COLO668 (cell line): ENCODE results near the gene FUCA1.
"Not testable (repeated sequence)": the region's sequence is repeated elsewhere in the genome, so short reads cannot be mapped to it uniquely, and the experiment has no call there.

ENCODE experiments used
- DNase-seq: peaks from one replicate; lab custom pipeline; 2025; ENCODE audit not compliant: unreplicated experiment; lab: John Stamatoyannopoulos, UW

Gene FUCA1

DNA sequence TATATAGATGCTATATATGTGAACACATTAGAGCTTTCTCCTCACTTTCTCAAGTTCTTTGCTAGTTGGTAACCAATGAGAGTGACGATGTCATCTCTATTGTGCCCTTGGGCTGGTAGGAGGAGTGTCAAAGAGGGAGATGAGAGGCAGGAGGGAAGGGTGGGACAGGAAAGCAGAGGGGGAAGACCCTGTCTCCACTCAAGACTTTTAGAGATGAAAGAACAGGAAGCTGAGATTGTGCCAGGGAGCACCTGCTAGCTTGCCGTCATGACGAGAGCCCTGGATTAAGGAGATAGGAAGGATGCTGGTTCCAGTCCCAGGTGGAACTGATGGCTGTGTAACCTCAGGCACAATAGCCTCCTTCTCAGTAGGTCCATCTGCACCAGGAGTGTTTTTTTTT, 28.4 kb upstream of the FUCA1 start:
- no peak for DNase-seq

DNA sequence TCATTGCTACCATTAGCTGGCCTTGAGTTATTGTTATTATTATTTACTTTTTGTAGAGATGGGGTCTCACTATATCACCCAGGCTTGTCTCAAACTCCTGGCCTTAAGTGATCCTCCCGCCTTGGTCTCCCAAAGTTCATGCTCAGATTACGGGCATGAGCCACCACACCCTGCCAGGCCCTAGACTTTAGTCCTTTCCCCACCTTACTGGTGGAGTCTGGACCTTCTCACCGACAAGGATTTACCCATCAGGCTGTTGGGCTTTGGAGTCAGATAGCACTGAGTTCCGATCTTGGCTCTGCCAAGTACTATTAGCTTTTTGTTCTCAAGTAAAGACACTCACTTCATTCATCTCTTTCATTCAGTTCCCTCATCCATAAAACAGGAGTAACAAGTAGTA, 27.9 kb upstream of the FUCA1 start:
- DNase-seq = no peak

DNA sequence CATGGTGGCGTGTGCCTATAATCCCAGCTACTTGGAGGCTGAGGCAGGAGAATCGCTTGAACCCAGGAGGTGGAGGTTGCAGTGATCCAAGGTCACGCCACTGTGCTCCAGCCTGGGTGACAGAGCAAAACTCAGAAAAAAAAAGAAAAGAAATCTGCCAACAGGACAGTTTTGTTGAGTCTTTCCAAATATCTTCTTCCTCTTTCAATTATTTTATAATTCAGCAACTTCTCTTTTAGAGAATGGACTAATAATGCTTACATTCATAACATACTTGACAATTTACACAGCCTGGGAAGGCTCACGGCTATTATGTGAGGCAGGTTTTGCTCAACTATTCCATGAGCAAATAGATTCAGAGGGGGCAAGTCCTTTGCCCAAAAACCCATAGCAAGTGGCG, 27.0 kb upstream of the FUCA1 start:
- DNase-seq = no peak

DNA sequence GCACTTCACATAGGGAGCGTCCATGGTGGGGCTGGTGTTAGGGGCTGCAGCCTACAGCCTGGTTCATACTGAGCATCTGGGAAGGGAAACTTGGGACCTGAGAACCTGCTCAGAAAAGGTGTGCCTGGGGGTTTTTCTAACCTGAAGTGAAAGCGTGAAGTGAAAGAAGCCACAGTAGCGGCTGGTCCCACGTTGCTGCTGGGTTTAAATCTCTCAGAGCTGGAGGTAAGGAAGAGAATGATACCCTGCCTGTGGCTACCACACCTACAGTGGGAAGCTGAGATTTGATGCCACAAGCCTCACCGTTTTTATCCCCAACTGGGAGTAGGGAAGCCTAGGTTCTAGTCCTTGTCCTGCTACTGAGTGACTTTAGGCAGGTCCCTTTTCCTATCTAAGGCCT, 21.0 kb upstream of the FUCA1 start:
- DNase-seq = no peak

DNA sequence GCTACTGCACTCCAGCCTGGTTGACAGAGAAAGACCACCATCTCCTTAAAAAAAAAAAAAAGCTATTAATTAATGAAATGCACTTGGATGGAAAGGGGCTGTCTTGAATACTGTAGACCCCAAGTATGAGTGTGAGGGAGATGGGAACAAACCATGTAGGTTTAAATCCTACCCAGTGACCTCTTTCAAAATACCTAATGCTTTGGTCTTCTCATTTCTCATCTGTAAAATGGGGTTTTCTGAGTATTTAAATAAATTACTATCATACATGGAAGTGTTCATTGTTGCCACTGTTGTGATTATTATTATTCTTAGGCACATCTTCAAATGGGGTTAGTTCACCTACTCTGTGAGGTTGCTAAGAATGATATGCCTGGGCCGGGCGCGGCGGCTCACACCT, 17.1 kb upstream of the FUCA1 start:
- DNase-seq = no peak

DNA sequence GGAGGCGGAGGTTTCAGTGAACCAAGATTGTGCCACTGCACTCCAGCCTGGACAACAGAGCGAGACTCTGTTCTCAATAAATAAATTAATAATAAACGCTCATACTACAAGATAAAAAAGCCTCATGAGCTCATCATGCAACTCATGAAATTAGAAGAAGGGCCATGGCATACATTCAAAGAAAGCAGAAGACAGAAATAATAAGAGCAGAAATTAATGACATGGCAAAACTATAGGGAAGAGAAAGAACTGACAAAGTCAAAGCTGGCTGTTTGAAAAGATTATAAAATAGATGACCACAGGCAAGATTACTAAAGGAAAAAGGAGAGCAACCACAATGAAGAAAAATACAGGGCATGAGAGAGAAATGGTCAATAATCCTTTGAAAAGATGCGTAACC, 14.7 kb upstream of the FUCA1 start:
- no peak for DNase-seq

DNA sequence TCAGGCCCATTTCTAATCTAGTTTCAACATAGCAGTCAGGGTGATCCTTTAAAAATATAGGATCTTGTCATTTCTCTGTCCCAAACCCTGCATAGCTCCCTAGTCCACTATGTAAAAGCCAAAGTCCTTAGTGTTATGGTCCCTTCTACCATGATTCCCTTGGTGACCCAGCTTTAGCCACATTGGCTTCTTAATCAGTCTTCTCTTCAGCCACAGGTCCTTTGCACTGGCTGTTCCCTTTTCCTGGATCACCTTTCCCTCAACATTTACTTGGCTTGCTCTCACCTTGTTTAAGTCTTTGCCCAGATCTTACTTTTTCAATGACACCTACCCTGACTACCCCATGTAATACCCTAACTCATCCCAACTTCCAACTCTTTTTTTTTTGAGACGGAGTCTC, 11.7 kb upstream of the FUCA1 start:
- no peak for DNase-seq

DNA sequence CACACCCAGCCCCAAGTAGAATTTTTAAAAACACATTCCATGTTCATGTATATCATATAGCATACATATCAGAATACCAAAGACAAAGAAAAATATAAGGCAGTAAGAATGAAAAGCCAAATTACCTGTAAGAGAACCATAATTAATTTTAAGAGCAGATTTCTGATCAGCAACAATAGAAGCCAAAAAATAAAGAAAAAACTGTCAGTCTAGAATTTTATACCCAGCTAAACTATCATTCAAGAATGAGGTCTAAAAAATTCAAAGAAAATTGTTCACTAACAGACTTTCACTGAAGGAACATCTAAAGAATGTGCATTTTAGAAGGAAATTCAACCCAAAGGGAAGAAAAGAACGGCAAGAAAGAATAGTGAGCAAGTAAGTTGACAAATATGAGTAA, 10.6 kb upstream of the FUCA1 start:
- no peak for DNase-seq

DNA sequence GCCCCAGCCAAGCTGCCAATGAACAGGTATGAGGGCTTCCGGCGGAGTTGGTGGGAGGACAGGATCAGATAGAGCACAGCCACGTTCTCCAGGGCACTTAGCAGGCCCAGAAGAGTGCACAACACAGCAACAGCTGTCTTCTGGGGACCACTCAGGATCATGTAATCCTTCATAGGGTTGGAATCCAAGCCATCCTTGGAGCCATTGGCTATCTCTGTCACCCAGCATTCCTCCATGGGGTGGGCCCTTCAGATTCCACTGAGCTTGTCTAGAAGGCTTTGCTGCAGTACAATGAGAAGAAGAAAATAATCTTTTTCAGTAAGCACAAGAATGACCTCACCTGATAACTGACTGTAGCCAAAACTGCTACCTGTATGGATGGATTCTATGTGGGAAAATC, 7.3 kb upstream of the FUCA1 start:
- DNase-seq = no peak

DNA sequence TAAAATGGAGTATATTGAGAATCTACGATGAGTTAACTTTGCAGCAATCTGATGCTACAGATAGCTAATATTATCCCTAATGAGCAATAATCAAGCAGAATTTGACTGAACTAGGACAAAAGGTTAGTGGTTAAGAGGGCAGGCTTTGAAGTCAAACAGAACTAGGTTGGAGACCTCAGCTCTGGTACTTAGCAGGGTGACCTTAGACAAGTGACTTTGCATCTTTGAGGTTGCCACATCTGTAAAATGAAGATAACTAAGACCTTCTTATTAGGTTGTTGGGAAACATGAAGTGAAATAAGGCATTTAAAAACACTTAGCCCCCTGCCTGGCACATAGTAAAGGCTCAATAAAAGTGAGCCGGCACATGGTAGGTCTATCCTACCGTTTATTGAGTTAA, 4.3 kb upstream of the FUCA1 start:
- DNase-seq = no peak

DNA sequence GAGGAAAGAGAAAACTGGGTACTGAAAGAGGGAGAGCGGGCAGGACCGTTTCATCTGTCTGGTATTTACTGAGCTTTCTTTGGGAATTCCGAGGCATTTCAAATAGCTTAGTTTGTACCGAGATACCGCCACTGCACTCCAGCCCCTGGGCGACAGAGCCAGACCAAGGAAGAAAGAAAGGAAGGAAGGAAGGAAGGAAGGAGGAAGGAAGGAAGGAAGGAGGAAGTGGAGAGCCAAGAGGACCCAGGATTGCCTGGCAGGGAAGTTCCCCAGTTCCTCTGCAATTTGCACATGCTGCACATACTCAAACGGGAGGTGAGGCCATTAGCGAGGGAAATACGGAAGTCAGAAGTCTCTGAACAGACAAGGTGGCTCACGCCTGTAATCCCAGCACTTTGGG, 961 bp upstream of the FUCA1 start:
- no peak for DNase-seq

DNA sequence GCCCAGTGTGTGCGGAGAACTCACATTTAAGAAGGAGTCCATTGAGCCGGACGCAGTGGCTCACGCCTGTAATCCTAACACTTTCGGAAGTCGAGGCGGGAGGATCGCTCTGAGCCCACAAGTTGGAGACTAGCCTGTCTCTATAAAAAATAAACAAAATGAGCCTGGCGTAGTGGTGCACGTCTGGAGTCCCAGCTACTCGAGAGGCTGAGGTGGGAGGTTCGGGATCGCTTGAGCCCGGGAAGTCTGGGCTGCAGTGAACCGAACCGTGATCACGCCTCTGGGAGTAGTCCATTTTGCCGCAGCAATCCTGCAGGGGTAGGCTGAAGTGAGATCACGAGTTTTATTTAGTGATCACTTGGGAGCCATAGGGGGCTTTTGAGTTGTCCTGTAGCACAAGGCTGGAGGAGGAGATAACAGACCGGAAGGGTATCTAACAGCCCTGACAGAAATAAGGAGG, 497 bp upstream of the FUCA1 start:
- peak; percentile 63 for DNase-seq

DNA sequence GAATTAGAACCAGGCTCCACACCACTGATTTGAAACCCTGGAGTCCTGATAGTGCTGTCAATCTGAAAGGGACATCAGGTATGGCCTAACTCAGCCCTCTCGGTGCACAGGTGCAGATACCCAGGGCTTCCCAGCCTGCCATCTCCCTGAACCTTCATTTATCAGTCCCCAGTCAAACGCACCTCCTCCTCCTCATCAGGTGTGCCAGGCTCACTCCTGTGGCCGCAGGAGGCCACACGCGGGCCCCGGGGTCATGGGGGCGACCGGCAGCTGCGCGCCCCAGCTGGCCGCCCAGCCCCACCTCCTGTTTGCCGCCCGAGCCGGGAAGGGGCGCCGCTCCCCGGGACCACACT, 572 bp downstream of the FUCA1 start:
- DNase-seq = no peak

DNA sequence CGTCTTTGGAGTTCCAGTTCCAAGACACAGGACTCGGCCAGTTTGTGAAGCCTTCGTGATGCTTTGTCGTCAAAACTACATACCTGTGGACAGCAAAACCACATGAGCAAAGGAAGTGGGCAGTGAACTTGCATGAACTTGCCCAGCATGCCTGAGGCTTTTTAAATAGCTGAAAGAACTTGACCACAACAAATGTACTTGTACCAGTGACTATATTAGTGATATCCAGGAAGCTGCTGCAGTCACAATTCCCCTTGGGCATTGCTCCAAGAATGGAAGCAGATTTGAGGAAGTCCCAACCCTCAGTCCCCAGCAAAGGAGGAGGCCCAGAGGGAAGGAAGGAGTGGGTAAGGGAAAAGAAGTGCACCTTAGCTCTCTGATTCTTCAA, 2.6 kb downstream of the FUCA1 start:
- DNase-seq = no peak

DNA sequence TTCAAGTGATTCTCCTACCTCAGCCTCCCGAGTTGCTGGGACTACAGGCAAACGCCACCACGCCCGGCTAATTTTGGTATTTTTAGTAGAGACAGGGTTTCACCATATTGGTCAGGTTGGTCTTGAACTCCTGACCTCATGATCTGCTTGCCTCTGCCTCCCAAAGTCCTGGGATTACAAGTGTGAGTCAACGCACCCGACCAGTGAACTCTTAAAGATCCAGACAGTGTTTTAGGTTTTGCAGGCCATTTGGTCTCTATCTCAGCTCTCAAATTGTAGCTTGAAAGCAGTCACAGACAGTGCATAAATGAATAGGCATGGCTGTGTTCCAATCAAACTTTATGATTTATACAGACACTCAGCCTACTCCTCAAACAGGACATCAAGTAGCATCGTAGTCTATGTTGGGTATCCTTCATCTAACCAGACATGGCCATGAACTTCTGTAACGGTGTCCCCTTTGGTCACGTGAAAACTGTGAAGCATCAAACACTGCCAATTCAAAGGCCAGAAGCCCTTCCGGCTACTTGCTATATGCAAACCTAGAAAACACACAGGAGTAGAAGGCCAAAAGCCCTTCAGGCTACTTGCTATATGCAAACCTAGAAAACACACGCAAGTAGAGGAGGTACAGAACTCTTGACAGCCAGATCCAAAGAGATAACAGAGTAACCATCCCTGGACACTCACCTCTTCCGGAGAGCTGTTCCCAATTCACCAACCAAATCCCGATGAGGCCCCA, 3.1 kb downstream of the FUCA1 start:
- no peak for DNase-seq

DNA sequence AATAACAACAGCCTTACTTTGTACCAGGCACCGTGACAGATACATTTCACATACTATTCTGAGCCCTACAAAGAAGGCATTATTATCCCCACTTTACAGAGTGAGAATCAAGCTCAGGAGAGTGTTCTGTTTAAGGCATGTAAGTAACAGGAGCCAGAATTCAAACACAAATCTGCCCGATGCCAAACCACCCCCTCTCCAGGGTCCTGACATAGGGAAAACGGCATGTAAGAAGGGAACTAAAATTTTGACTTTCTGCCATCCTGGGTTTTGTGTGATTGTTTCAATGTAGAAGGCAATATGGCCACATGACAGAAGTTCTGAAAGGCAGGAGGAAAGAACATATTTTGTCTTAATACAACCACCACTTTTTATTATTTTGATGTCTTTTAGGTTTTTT, 5.5 kb downstream of the FUCA1 start:
- no peak for DNase-seq

DNA sequence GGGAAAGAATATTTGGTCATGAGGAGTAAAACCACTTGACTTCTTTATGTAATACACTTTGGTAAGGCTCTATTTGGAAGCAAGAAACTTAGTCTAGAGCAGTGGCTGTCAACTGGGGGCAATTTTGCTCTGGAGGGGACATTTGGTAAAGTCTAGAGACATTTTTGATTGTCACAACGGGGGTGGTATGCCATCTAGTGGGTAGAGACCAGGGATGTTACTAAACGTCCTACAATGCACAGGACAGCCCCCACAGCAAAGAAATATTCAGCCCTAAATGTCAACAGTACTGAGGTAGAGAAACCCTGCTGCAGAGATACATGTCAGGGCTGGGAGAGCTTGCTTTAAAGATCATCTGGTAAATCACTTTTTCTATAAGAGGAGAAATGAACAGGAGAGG, 13.5 kb downstream of the FUCA1 start:
- DNase-seq = no peak

DNA sequence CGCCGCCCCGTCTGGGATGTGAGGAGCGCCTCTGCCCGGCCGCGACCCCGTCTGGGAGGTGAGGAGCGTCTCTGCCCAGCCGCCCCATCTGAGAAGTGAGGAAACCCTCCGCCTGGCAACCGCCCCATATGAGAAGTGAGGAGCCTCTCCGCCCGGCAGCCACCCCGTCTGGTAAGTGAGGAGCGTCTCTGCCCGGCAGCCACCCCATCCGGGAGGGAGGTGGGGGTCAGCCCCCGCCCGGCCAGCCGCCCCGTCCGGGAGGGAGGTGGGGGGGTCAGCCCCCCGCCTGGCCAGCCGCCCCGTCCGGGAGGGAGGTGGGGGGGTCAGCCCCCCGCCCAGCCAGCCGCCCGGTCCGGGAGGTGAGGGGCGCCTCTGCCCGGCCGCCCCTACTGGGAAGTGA, 15.0 kb downstream of the FUCA1 start:
- DNase-seq = not testable (repeated sequence)

DNA sequence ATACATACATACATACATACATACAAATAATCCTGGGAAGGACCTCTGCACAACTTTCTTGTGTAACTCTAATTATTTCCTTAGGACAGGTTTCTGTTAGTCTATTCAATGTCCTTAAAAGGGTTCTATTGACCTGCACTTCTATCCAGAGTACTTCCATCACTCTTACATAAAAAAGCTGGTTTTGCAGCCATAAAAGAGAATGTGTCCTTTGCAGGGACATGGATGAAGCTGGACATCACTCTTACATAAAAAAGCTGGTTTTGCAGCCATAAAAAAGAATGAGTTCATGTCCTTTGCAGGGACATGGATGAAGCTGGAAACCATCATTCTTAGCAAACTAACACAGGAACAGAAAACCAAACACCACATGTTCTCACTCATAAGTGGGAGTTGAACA, 16.7 kb downstream of the FUCA1 start:
- not testable (repeated sequence) for DNase-seq

DNA sequence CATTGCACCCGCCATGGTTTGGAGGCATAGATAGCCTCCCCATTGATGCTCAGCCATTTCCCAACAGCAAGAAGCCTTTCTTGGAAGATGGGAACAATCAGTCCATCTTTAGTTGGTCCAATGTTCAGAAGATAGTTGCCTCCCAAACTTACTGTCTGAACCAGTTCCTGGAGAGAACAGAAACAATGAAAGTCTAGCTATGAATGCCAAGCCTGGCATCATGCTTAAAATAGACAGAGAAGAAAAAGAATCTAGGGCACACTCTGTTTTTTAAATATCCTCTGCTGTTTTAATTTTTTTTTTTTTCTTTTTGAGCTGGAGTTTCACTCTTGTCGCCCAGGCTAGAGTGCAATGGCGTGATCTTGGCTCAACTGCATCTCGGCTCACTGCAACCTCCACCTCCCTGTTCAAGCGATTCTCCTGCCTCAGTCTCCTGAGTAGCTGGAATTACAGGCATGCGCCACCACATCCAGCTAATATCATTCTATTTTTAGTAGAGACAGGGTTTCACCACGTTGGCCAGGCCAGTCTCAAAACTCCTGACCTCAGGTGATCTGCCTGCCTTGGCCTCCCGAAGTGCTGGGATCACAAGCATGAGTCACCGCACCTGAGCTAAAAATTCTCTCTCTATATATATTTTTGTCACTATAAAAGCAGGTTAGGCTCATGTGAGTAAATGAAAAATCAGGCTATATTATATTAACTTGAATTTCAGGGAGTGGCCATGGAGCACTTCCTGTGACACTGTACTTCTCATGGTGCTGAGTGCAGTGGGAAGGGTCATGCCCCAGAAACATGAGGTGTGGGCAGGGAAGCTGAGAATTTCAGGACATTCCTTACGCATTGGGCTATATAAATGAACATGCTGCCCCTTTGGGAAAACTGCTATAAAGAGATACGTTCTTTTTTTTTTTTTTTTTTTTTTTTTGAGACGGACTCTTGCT, 19.1 kb downstream of the FUCA1 start:
- DNase-seq = no peak

DNA sequence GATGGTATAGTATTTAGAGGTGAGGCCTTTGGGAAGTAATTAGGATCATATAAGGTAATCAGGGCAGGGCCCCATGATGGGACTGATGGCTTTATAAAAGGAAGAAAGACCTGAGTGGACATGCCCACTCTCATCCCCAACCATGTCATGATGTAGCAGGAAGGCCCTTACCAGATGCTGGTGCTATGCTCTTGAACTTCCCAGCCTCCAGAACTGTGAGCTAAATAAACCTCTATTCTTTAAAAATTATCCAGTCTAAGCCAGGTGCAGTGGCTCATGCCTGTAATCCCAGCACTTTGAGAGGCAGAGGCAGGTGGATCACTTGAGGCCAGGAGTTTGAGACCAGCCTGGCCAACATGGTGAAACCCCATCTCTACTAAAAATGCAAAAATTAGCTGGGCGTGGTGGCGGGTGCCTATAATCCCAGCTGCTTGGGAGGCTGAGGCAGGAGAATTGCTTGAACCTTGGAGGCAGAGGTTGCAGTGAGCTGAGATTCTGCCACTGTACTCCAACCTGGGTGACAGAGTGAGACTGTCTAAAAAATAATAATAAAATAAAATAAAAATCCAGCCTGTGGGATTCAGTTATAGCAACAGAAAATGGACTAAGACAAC, 20.5 kb downstream of the FUCA1 start:
- not testable (repeated sequence) for DNase-seq

DNA sequence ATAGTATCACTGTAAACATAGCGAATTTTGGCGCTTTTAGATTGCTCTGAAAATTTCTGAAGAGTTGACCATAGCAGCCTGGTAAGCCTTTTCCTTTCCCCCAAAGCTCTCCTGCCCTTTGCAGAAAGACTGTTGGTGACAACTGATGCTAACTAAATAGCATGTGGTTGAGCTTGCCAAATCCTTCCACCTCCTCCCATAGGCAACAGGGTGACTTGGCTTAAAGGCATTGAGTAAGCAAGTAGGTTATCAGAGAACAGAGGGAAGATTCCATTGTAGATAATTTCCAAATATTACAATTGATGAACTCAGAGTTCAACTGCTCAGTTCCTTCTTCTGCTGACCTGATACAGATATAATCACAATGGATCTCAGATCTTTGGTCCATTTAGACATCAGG, 22.9 kb downstream of the FUCA1 start:
- DNase-seq = no peak
